DMS79 treated with DMSO at 0.1 percent for 48 hours (cell line): ENCODE results near the gene VAMP8.
A peak's percentile ranks its signal among the peaks of the same experiment; 100 is the strongest.
"Not testable (repeated sequence)": the region's sequence is repeated elsewhere in the genome, so short reads cannot be mapped to it uniquely, and the experiment has no call there.

Experiments
- DNase-seq: peaks from one replicate; lab custom pipeline; 2025; lab: John Stamatoyannopoulos, UW

The VAMP8 gene

DNA sequence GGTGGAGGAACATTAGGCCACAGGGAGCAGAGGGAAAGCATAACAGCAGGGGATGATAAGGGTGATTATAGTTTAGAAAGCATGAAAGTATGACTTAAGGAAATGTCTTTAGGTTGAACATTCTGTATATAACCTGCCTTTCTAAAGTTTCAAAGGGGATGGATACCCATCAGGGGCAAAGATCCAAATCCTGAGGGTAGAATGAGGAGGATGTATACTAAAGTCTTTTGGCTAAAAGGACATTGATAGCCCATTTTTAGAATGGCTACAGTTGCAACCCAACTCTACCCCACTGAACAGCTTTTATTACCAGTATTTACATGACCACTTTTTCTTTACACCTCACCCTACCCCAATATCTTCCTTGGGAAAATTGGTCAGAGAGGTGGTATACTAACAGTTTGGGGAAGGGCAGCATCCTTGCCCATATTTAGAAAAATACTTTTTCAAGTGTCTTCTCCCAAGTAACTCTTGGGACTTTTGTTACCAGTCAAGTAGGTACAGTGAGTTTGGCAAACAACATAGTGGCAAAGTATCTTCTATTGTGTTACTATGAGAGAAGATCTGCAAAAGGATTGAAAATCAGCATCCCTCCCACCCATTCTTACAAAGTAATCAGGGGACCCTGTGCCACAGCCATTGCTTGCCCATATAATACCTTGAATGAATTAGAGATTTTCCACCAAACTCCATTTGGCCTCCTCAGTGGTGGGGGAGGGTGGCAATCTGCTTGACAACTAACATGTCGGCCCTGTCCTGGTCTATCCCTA lies 30.1 kb upstream of the VAMP8 start:
- DNase-seq: no peak

DNA sequence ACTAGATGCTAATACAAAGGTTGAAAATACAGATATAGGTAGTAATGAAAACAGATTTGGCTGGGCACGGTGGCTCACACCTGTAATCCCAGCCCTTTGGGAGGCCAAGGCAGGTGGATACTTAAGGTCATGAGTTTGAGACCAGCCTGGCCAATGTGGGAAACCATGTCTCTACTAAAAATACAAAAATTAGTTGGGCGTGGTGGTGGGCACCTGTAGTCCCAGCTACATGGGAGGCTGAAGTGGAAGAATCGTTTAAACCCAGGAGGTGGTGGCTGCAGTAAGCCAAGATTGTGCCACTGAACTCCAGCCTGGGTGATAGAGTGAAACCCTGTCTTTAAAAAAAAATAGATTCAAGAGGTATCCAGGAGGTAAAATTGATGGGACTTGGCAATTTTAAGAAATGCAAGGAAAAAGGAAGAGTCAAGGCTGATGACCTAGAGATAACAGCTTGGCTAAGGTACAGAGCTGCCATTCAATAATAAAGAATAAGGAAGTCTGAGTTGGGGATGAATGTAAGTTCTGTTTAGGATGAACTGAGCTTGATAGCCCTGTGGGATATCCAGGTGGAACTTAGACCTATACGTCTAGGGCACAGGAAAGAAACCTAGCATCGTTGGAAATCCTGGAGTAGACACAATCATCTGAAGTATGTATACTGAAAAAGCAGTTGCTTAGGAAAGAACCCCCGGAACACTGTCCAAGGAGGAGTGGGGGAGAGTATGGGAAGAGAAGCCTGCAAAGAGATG lies 29.4 kb upstream of the VAMP8 start:
- no peak for DNase-seq

DNA sequence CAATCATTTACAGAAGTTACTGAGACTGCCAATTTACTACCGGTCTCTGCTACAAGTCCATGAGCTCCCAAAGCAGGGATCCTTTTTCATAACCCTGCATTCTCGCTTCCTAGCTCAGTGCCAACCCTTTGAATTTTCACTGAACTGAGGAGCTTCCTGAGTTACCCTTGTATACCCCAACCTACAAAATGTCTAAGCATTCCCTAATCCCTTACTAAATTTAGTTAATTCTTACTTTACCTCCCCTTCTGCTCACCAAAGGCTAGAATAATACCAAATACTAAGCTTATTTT lies 28.8 kb upstream of the VAMP8 start:
- DNase-seq: no peak

DNA sequence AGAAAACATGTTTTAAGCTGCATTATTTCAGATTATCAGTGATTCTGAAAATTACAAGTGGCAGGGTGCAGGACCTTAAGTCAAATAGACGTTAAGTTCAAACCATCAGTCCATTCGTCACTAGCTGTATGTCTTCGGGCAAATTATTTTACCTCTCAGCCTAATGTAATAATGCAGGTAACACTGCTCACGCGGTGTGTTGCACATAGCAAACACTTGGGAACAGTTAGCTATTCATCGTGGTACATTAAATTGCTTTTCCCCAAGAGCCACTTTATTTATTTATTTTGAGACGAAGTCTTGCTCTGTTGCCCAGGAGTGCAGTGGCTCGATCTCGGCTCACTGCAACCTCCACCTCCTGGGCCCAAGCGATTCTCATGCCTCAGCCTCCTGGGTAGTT lies 28.3 kb upstream of the VAMP8 start:
- DNase-seq: no peak

DNA sequence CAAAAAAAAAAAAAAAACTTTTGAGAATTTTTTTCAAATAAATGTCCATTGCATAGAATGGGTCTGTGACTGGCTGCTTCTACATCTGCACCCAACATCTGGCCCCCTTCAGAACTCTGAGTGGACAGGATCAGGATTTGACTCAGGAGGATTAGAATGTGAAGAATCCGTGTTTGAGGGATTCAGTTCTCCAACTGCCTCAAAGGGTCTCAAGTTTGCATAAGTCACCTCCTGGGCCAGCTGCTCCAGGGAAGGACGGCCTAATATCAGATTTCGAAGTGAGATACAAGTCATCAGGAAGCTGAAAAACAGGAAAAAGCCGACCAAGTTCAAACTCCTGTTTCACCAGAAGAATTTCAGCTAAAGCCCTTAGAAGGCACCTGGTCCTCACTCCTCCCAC lies 27.6 kb upstream of the VAMP8 start:
- no peak for DNase-seq

DNA sequence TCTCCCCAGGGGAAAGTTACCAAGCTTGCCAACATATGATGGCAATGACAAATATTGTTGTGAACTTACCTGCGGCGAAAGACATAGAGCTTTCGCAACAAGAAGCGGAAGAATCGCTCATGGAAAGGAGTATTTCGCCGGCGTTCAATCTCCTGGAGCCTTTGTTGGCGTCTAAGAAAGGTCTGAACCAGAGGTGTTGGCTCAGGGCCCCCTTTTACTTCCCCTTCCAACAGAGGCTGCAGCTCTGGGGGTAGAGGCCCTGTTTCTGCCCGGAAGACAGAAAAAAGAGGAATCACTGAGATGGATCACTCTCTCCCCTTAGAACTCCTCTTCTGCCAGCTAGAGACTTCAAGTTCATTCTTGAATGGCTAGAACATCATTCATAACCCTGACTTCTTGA lies 26.9 kb upstream of the VAMP8 start:
- no peak for DNase-seq

DNA sequence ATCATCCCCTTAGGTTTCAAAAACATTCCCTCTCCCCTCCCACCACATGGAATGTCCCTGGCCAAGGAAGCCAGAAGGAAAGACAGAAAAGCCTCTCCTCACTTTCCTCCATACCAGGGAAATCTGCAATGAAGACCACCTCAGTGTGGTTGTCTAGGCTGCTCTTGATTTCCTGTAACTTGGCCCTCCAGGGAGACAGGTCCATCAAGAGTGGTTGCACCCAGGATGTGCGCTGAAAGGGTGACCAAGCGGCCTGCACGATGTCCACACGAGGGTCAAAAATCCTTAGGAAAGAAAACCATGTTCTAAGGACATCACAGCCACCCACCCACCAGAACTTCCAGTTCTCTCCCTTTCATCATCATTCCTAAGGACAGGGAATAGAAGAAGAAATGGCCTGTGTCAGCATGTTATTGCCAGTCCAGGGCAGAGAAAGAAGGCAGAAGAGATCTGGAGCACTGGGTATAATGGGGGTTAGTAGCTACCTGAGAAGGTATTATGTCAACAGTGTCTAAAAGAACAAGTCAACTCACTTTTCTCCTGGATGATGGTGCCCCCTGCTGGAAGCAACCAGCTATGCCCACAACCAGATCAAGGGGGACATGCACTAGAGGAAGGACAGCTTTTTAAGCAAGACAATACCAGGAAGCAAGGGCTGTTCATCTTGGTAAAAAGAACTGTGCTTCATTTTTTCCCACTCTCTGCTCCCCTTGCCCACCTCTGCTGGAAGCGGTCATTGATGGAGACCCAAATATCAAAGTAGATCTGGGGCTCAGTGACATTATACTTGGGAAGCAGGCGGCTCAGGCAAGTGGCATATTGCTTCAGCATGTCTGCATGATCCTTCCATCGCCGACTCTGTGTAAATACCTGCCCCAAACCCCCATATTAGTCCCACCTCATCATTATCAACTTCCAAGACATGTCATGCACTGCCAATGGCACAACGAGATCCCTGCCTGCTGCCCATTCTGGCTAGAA lies 25.4 kb upstream of the VAMP8 start:
- DNase-seq: peak; percentile 71

DNA sequence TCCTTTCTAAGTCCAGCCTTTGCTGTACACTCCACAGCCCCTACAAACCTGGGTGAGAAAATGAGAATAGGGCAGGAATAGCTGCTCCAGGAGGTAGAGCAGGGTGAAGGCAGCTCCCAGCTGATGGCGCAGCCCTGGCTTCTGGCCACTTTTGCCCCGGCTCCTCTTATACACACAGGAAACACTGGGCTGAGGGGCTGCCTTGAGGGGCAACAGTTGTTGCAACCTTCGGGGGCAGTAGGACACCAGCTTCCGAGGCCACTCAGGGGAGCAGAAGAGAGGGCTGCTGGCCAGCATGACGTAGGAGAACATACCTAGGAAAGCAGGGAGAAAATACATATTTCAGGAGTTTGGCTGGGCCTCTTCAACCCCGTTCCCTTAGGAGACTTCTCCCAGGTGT lies 24.2 kb upstream of the VAMP8 start:
- DNase-seq: no peak

DNA sequence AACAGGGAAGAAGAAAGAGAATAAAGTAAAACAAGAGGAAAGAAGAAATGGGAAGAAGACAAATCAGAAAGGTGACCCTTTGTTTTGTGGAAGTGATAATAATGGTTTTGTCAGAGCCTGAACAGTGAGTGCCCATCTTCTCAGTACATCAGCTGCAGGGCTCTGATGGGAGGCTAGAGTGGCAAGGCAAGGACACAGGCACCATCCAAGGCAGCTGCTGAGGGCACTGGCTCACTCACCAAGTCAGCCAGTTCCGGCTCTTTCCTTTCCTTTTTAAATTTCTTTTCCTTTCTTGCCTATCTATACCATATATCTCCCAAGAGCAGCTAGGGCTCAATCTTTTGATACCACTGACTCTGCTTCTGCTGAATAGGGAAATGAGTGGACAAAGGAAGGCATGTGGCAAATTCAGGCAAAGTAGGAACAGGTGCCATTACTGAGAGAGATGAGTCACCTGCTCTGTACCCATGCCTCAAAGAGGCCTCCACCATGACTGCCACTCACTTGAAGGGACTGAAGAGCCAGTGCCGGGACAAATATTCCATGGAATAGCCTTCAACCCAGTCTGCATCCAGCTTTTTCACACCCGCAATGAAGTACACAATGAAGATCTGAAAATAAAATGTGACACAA lies 22.3 kb upstream of the VAMP8 start:
- DNase-seq: no peak

DNA sequence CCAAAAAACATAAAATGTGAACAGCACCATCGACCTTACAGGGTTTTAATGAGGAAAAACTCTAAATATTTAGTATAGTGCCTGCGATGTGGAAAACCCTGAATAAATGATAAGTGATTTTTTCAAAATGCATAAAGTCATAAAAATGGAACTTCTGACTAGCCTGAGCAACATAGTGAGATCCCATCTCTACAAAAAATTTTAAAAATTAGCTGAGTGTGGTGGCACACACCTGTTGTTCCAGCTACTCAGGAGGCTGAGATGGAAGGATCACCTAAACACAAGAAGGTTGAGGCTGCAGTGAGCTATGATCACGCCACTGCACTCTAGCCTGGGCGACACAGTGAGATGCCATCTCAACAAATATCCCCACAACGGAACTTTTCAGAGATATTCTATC lies 20.3 kb upstream of the VAMP8 start:
- no peak for DNase-seq

DNA sequence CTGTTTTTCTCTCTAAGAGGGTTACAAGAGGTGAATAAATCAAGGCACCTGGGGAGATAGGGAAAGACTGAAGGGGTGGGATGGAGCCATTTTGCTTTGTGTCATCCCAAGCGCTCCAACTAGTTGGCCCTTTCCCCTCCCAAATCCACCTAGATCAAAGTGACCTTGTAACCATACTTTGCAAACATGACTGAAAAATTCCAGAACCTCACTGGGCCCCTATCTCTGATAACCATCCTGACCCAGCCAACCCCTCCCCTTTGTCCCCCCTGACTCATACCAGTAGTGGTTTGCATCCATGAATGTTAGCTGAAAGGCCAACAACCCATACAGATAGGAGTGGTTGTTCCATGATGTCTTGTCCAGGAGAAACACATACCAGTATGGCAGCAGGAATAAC lies 19.2 kb upstream of the VAMP8 start:
- DNase-seq: no peak

DNA sequence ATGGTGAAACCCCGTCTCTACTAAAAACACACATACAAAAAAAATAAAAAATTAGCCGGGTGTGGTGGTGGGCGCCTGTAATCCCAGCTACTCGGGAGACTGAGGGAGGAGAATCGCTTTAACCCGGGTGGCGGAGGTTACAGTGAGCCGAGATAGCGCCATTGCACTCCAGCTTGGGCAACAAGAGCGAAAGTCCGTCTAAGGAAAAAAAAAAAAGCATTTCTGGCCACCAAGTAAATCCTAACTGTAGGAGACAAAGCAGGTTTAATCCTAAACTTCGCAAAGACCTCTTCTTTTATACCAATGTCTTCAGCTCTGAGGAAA lies 17.0 kb upstream of the VAMP8 start:
- not testable (repeated sequence) for DNase-seq

DNA sequence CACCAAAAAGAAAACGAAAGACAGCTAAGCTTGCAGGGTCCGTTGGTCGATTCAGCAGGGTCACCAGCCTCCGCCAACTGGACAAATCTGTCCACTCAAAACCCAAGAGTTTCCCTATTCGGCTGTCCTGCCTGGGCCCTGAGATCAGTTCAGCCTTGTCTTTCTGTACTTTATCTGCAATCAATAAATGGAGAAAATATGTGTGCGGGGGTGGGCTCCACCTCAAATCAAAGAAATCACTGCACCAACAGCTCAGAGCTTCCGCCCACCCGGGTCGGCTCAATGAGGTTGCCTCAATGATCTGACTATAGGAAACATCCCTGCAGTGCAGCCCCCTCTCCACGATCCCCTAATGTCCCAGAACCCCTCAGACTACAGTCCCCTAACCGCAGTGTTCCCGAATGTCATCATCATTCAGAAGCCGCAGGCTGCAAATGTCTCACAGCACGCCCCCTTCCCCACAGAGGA lies 16.5 kb upstream of the VAMP8 start:
- no peak for DNase-seq

DNA sequence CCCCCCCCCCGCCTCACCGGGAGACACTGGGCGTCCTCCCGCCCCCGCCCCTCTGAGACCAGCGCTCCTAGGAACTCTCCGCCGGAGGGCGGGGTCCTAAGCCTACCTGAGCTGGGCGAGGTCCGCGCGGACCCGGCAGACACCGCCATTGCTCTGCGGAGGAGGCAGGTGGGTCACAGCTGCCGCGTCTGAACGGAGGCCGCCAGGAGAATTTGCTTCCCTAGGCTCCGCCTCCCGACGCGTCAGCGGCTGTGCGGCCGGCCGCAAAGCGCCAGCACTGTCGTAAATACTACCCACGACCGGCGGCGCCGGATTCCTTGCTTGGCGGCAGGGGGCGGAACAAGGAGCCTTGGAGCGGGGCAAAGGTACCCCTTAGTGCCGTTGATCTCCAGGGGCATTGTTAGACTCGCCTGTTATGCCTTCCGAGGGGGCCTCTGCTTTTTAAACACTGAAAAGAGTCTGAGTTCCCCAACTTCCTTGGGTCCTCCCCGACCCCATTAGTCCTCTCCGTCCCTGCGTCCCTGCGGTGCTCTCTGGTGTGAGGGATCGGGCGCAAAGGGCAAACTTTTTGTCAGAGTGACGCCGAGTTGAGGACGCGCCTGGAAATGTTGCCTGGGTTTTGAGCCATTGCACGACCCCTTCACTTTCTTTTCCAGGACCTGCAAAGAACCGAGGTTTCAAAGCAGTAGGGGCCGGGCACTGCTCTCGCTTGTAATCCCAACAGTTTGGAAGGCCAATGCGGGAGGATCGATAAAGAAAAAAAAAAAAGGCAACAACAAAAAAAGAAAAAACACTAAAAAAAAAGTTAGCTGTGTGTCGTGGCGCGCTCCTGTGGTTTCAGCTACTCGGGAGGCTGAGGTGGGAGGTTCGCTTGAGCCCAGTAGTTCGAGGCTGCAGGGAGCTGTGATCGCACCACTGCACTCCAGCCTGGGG lies 15.8 kb upstream of the VAMP8 start, which contains the start of gene GGCX:
Gene GGCX (minus strand): TSS at position 214 of the 933 bp plus-strand sequence. CDS start 65 bp downstream, at position 149.
- peak; percentile 95 for DNase-seq

DNA sequence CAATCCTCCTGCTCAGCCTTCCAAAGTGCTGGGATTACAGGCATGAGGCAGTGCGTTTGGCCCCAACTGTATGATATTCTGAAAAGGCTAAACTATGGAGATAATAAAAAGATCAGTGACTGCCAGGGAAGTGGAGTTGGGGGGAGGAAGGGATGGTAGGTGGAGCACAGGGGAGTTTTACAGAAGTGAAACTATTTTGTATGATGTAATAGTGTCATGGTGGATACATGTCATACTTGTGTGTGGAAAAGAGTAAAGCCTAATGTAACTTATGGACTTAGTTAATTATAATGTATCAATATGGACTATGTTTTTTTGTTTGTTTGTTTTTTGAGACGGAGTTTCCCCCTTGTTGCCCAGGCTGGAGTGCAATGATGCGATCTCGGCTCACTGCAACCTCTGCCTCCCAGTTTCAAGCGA lies 13.2 kb upstream of the VAMP8 start:
- no peak for DNase-seq

DNA sequence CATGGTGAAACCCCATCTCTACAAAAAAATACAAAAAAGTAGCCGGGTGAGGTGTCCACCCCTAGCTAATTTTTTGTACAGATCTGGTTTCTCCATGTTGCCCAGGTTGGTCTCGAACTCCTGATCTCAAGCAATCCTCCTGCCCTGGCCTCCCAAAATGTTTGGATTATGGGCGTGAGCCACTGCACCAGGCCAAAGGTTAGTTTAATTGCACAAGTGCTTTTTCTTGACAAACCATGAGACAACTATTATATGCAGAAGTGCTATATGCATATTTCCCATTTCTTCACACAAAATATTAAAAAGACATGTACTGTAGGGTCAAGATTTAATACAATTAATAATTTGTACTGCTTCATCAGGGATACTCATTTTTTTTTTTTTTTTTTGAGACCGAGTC lies 11.1 kb upstream of the VAMP8 start:
- DNase-seq: no peak

DNA sequence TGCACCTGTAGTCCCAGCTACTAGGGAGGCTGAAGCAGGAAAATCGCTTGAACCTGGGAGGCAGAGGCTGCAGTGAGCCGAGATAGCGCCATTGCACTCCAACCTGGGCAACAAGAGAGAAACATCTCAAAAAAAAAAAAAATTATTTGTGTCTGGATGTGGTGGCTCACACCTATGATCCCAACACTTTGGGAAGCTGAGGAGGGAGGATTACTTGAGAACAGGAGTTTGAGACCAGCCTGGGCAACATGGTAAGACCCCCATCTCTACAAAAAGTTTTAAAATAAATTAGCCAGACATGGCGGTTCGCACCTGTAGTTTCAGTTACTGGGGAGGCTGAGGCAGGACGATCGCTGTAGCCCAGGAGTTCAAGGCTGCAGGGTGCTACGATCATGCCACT lies 1.6 kb upstream of the VAMP8 start:
- no peak for DNase-seq

DNA sequence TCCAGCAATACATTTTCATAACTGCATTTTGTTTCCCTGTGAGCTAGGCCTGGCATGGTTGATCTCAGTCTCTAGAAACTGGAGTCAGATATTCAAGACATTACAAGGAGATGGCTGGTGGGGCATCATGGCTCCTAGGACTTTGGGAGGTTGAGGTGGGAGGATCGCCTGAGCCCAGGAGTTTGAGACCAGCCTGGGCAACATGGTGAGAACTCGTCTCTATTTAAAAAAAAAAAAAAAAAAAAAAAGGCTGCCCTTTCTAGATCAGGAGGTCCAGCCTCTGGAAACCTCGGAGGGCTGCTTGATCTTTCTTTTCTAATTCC lies 362 bp upstream of the VAMP8 start:
- DNase-seq: no peak

DNA sequence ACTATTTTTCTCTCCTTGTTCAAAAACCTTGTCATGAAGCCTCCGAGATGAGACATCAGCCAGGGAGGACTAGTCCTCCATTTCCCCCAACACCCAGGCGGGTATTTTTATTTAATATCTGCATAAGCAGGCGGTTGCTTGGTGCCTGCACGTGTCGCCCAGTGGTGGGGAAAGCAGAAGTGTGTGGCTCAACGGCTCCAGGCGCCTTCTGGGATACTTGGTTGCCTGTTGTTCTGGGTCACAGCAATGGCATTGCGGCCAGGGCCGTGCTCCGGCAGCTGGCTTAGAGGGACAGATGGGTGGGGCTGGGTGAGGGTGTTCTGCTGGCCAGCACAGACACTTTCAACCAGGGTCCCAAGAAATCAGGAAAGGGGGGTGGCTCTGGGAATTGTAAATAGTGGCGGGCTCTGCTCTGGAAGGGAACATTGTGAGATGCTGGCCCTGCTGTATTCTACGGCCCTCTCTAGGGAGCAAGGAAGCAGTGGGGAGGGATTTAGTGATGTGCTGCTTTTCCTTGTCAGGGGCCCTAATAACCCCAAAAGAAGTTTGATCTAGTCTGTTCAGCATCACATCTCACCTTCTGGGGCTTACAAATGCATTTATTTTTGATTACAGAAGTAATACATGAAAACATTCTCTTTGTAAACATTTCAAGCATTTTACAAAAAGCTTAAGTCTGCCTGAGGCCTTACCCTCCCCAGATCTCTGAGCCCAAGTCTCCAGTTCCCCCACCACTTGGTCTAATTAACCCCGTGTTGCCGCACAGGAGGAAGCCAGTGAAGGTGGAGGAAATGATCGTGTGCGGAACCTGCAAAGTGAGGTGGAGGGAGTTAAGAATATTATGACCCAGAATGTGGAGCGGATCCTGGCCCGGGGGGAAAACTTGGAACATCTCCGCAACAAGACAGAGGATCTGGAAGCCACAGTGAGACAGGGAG lies 1.1 kb downstream of the VAMP8 start:
- DNase-seq: no peak
